Tibial nerve (tissue), 4 donors: ENCODE measurements around the gene EP400.

Experiments
- CTCF ChIP-seq, 5 experiments: fragments of 200-600 bp in 3 of 5; fragments of 450-650 bp in 2 of 5; sonication (generic) in 3 of 5; IDR thresholded peaks; one replicate each; pipeline ENCODE4 v1.5.1; 2016 to 2019; ENCODE audit warnings: antibody characterized with exemption in 5 of 5, mild to moderate bottlenecking in 3 of 5, moderate library complexity in 2 of 5
- EP300 ChIP-seq, 2 donors: sonication (generic); formaldehyde crosslinking; IDR thresholded peaks; one replicate each; pipeline ENCODE4 v1.6.1; 2017; ENCODE audit warnings: antibody characterized with exemption in 2 of 2, mild to moderate bottlenecking in 1 of 2
- POLR2A ChIP-seq, 2 donors: fragments of 450-650 bp; IDR thresholded peaks; one replicate each; pipeline ENCODE4 v1.6.1; 2017; ENCODE audit warnings: antibody characterized with exemption in 2 of 2, mild to moderate bottlenecking in 2 of 2, moderate library complexity in 2 of 2

DNA sequence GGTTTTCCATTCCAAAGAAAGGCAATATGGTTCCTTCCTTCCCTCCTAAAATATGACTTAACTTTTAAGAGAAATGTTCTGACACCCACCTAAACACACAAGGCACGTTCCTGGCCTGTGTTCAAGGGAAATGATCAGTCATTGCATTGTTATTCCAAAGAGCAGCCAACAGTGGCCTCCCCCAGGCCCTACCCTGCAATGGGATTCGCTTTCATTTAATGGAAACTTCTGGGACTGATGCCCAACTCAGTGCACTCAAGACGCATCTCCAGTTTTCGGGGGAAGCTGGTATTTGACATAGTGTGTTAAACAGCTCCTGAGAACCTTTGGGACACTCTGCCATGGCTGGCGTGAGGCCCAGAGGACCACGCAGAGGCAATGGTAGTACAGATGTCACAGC, 128.4 kb downstream of the EP400 start:
- TF ChIP-seq CTCF (IDR thresholded peaks at IDR 0.05) = no peak
- TF ChIP-seq POLR2A (IDR thresholded peaks at IDR 0.05) = no peak
- TF ChIP-seq EP300 (IDR thresholded peaks at IDR 0.05) = no peak
